Kidney capillary endothelial cell (primary cell): ENCODE results near the gene TPP1.

ENCODE experiments used
- DNase-seq: peaks from one replicate; pipeline ENCODE4 v3.0.0-alpha.2; 2018; ENCODE audit warnings: low spot score

Gene TPP1

DNA sequence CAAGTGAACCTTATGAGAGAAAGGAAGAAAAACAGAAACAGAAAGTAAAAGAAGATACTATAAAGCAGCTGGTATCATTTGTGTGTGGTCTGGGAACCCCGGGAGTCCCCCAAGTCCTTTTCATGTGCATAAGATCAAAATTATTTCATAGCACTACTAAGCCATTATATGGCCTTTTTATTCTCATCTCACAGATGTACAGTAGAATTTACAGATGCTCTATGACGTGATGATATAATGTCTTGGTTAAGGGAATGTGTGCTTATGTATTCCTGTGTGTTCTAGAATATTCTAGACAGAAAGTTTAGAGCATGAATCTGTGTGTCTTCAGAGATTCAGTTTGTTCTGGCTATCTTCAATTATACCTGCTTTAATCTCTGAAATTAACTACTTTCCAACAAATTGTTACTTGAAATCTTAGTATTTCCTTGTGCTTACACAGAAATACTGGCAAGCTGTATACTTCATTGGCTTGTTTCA, 8.6 kb upstream of the TPP1 start:
- DNase-seq = no peak

DNA sequence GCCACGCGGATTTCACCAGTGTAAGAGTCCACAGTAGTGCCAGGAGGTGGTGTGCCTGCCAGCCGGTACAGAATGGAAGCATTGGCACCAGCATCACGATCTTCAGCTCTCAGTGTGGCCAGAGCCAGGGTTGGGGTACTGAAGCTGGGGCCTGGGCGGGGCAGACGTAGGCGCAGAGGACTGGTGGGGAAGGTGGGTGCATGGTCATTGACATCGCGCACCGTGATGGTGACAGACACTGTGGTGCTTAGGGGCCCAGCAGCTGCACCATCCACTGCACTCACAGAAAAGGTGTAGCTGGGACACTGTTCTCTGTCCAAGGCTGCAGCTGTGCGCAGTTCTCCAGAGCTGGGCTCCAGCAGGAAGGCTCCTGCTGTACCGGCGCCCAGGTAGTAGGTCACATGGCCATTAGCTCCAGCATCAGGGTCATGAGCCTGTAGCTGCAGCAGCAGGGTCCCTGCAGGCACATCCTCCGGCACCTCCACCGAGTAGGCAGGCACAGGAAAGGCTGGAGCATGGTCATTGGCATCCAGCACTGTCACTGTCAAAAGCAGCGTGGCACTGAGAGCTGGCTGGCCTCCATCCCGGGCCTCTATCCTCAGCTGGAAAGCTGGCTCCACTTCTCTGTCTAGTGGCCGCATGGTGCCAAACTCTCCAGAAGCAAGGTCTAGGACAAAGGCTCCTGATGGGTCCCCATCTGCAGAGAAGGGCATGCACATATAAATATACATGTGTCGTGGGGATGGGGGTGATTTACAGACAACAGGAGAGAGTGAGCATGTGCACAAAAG, 7.9 kb upstream of the TPP1 start:
- no peak for DNase-seq

DNA sequence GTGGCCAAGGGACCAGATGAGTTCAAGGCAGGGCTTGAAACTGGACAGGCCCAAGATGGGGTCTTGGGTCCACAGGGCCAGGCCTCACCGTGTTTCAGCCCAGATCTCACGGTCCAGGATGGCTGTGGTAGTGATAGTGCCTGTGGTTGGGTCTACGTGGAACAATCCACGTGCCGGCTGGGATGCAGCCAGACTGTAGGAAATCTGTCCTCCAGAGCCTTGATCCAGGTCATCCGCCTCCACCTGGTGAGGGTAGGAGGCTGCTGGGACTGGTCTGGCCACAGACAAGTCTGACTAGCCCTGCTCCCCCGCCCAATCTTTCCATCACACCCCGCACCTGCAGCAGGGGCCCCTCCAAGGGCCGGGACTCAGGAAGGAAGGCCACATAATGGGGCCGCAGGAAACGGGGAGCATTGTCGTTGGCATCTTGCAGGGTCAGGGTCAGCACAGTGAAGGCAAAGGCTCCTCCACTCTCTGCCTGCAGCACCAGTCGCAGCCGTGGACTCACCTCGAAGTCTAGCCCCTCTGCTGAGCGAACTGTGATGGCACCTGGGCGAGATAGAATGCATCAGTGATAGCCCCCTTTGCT, 6.7 kb upstream of the TPP1 start:
- no peak for DNase-seq

DNA sequence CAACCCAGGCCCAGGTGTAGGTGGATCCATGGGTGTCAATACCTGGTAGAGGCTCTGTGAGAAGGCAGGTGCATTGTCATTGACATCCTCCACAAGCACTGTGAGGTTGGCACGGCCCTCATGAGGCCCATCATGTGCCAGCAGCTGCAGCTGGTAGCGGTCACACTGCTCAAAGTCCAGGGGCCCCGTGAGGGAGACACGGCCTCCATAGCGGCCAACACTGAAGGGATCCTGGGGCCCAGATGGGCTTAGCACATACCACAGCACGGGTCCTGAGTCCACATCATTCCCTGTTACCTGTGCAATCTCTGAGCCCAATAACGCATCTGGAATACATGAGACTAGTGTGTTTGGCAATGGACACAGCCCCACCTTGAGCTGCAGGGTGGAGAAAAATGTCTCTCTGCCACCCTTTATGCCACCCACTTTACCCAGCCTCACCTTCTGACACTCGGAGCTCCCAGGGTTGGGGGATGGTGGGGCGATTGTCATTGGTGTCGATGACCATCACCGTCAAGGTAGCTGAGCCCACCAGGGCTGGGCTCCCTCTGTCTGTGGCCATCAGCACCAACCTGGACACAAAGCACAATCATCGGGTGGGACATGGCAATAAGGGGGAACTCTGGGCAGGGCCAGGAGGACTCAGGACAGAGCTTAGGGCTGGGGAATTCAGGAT, 6.1 kb upstream of the TPP1 start:
- no peak for DNase-seq

DNA sequence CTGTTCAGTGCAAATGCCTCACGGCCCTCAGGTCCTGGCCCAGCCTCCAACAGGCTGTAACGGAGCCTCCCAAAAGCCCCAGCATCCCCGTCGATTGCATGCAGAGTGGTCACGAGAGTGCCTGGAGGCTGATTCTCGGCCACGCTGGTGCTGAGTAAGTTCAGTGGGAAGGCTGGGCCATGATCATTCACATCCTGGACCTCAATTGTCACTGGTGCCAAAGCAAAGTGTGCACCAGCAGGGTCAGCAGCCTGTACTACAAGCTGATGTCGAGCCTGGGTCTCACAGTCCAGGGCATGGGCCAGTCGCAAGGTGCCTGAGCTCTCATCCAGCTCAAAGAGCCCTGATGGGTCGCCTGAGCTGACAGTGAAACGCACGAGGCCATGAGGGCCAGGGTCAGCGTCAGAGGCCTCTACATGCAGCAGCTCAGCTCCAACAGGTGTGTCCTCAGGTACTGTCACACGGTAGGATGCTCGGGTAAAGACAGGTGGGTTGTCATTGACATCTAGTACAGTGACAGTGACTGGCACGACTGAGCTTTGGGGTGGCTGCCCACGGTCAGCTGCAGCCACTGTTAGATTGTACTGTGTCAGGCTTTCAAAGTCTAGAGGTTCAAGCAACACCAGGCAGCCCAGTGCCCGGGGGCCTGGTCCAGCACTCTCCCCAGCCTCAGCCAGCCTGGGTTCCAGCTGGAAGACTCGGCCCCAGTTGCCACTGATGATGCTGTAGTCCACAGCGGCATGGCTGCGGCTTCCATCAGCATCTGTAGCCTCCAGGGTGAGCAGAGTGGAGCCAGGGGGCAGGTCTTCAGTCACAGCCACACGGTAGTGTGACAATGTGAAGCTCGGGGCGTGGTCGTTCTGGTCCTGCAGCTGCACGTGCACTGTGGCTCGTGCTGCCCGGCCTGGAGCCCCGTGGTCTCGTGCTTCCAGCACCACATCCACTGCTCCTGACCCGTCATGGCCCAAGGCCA, 4.5 kb upstream of the TPP1 start:
- DNase-seq = no peak

DNA sequence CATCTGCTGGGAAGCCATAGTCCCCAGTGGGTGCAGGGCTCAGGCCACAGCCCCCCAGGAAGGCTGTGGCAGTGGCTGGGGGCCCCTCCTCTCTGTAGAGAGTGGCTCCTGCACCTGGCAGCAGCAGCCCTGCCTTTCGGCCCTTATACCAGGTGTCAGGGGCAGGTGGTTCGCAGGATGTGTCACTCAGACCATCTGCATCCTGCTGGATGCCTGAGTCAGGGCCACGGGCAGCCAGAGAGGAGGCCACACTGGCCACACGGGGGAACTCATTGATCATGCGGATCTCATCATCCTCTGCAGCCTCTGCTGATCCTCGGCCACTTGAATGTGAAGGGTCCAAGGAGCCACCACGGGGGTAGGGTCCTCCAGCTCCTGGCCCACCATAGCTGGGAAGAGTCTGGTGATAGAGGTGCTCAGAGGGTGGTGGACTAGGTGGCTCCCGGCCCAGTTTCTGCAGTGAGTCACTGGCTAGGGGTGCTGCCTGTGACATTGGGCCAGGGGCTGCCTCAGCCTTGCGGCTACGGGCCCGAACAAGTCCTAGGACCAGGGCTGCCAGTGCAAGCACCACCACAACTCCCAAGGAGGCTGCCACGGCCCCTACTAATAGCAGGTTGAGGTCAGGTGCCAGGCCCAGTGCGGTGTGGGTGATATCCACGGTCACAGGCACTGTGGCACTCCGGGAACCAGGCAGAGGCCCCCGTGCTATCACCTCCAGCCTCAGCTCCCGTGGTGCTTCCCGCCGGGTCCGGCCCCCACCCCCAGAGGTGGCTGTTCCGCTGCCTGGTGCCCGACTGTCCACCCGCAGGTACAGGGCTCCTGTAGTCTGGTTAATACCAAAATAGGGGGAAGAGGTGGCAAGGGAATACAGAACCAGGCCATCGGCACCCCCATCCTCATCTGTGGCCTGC, 3.3 kb upstream of the TPP1 start:
- no peak for DNase-seq

DNA sequence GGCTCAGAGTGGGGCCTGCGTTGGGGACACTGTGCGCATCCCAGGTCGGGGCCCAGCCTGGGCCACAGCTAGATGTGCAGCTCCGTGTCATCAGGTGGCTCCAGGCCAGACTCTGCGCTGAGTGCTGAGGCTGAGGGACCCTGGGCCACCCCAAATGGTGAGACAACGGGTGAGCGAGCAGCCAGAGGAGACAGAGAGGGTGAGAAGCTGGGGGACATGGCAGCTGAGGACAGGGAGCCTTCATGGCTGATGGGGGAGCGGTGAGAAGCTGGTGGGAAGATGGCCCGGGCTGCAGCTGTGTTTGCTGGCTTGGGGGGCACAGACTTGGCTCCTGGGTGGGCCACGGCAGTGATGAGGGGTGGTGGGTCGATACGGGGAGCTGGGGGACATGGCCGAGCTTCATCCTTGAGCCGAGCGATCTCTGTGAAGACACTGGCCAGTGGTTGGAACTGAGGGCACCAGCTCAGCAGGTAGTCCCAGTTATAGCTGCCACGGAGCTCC, 2.5 kb upstream of the TPP1 start:
- no peak for DNase-seq

DNA sequence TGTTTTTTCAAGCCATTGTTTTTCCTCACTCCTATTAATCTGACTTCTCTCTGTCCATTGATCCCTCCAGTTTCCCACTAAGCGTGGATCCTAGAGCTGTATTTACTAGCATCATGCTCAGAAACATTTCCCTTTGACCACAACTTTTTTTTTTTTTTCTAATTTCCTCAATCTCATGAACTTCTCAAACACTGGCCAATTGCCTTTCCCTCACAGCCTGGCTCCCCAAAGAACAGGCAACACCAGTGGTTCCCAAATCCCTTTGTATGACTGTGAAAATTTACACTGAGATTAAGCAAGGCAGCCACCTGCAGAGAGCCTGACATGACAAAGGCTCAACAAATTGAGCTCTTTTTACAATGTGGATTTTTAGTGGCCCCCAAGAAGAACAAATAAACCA, 1.4 kb upstream of the TPP1 start:
- no peak for DNase-seq

DNA sequence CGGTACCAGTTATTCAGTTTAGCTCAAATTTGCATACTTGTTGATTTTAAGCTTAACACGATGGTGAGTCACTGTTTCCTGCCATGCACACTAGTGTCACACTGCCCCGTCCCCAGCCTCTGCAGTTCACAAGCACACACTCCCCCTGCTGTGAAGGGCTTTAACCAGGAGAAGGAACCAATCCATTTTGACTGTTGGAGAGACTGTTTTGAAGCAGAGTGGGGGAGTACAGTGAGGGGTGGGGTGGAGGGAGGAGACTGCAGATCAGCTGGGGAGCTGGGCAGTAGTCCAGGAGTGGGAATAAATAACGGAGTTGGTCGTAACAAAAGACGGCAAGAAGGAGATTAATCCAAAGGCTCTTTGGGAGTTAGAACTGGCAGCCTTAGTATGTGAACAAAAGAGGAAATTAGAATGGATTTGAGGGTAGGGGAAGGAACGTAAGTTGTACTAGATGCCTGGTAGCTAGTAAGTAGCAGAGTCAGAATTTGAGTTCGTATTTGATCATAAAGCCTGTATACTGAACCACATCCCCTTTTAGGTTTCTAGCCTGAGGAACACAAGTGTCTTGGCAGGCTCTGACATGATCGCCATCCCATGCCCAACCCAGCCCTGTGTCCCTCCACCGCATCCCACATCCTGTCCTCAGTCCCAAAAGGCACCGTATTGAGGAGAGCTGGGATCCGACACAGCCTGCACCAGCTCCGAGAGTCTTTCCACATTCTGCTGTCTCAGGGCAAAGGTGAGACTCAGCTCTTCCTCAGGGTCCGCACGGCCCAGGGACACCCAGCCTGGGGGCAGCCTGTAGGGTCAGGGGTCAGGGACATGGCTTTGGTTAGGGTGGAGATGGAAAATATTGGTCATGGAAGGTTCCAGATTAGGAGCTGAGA, 862 bp downstream of the TPP1 start:
- DNase-seq = peak; percentile 89

DNA sequence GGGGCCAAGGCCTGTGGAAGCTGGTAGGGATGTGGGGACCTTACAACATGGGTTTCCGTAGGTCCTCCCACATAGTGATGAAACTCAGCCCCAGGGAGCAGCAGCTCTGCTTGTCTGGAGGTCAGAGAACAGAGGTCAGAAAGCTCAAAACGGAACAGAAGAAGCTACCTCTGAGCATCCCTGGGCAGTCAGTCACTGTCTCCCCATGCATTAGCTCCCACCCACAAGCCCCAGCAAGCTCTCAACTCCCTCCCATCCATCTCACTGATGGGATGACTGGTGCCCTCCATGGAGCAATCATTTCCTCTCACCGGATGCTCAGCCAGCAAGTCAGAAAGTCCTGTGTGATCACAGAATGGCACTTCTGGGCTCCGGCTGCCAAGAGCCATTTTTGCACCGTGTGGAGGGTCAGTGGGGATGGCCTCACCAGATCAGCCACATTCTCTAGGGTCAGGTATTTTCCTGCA, 1.9 kb downstream of the TPP1 start:
- peak; percentile 84 for DNase-seq

DNA sequence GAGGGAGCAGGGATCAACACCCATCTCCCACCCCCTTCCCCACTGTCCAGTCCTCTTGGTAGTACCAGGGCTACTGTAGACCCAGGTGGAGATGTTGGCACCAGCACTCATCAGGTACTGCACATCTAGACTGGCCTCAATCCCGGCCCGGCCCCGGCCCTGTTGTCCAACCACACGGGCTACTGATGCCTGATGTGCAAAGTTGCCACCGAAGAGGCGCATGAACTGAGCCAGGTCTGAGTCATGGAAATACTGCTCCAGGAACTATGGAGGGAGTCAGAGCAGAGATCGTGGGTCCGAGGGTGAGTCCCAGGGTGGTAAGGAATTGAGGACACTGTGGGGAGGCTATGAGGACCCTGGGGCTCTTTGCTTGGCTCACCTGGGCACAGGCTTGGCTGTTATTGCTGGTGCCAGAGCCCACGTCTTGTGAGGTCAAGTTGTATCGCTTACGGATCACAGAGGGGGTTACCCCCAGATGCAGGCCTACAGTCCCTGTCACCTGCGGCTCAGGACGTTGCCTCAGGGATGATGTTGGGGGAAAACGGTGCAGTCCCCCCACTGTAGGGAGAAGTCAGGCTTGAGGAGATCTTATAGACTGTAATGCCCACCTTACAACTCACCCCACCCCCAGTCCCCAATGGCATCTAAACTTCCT, 2.5 kb downstream of the TPP1 start:
- no peak for DNase-seq

DNA sequence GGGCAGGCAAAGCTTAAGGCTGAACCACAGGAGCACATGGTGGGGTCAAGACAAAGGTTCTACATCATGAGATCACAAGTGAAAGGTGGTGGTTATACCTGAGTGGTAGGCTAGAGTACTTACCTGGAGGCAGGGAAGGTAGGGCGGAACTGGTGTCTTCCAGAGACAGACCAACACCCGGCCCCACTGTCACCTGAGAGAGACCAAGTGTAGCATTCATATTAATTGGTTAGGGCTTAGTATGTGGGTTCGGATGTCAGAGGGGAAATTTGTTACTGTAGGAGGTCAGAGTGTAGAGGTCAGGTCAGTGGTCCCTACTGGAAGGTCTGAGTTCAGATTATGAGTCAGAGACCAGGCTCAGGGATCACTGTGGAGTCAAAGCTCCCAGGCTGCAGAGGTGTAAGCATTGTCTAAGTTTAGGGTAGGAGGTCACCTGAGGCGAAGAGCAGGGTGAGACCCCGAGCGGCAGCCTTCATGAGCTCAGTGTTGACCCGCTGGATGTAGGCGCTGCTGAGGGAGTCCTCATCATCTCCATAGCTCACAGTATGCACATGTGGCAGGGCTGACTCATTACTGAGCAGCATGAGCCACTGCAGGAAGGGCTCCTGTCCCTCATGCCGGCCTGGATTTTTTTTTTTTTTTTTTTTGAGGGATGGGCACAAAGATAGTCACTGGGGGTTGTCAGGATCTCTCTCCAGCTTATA, 3.2 kb downstream of the TPP1 start:
- DNase-seq = no peak

DNA sequence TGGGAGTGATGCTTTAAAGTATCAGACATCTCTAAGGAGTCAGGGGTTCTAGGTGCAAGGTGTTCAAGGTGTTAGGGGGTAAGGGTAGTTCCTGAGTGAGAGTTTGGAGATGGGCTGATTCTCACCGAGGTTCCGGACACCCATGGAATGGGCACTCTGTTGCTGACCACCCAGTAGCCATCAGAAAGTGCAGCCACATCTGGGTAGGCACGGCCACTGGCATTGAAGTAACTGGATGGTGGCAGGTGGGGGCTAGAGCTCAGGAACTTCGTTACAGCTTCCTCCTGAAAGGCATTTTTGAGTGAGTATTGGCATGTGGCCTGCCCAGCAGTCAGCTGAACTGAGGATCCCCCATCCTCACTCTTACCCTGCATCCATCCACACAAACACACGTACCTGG, 4.2 kb downstream of the TPP1 start:
- no peak for DNase-seq

DNA sequence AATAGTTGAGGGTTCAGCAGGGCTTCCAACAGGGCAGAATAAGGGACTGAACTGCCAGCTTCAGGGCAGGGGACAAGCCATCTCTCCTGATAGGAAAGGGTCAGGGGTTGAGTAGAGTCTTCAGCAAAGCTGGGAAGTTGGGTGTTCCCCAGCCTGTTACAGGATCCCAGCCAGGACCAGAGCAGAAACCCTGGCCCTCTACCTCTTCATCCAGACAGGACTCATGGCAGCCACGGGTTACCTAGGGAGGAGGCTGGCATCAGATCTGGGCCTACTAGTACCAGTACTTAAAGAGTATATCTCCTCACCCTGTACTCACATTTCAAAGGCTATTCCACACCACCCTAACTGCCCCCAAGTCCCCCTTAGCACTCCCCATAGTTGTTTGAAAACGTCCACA, 4.8 kb downstream of the TPP1 start:
- no peak for DNase-seq

DNA sequence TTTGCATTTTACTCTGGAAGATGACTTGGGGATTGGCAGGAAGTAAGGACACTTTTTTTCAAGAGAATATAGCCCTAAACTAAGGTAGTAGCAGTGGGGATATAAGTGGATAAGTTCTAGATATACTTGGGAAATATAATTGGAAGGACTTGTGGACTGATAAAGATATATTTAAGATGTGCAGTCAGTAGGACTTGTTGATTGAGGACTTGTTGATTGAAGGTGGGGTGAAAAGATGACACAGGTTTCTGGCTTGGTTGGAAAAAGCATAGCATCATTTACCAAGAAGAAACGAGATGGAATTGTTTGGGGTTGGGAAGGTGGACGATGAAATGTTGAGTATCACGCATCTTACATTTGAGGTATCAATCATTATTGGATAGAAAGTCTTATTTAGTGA, 5.7 kb downstream of the TPP1 start:
- no peak for DNase-seq

DNA sequence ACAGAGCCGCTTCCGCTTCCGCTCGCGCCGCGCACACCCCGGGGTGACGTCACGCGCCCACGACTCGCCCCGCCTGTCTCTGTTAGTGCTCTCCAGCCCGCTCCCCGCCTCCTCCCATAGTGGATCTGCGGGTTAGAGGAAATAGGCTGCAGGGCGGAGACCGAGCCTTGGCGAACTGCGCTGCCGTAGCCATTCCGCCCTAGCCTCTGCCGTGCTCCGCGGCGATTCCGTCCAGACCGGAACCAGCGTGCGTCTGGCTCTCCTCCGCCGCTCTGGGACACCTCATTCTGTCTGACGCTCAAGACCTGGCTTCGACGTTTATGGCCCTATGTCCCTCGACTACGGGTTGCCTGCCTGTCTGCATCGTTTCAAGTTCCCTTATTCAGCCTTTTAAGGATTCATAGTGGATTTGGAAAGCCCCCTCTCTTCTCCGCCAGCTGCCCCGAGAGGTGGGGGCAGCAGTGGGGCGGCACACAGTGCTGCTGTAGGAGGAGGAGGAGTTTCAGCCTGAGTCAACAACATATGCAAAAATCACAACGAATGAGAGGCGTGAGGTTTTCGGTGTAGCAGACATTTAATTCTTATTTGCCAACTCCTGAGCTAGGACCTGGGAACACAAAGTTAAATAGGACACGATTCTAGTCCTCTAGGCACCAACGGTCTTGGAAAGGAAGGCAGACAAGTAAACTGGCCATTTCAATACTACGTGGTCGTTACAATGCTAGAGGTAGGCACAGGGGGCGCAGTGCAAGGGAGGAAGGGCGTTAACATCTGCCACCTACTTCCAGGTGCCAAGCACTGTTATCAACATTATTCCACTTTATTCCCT, 6.8 kb downstream of the TPP1 start, which contains the start of gene TAF10:
TSS of gene TAF10 (minus strand) at position 4 of the 829 bp plus-strand sequence. CDS start 27 bp downstream, outside the sequence.
- DNase-seq = peak; percentile 96

DNA sequence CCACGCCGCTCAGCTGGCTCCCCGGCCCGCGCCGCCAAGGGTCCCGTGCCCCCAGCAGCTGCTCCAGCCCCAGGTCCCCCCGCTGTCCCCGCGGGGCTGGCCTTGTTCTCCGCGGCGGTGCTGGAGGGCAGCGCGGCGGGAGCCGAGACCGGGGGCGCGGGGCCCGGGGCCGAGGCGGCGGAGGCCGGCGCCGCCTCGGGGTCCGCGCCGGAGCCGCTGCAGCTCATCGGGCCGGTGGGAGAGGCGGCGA, 7.3 kb downstream of the TPP1 start:
- no peak for DNase-seq
